Hepatocyte (in vitro differentiated cells): Measurements from ENCODE around the gene GPR156. TPM values are rescaled to one million over a fixed set of nuclear protein-coding genes. Genes with fewer than 3 reads are reported as not detected.

Experiments used
- DNase-seq: peaks from one replicate; pipeline ENCODE4 v3.0.0-alpha.2; 2016; ENCODE audit warnings: low spot score
- H2AFZ ChIP-seq: fragments of 200-600 bp; sonication (generic); 2 replicates; pipeline ENCODE4 v1.6.0; 2016; ENCODE audit warnings: antibody characterized with exemption, mild to moderate bottlenecking
- H3K27ac ChIP-seq: fragments of 200-600 bp; sonication (generic); 2 replicates; pipeline ENCODE4 v1.5.1; 2016; ENCODE audit warnings: mild to moderate bottlenecking
- H3K27me3 ChIP-seq: fragments of 200-600 bp; sonication (generic); 2 replicates; pipeline ENCODE4 v1.6.1; 2016
- H3K36me3 ChIP-seq: fragments of 200-600 bp; sonication (generic); replicated peaks from 2 replicates; pipeline ENCODE4 v1.5.1; 2016; ENCODE audit warnings: low read depth; ENCODE audit not compliant: insufficient read depth
- H3K4me1 ChIP-seq: fragments of 200-600 bp; sonication (generic); 2 replicates; pipeline ENCODE4 v1.5.1; 2016; ENCODE audit warnings: mild to moderate bottlenecking, moderate library complexity; ENCODE audit not compliant: insufficient read depth
- H3K4me2 ChIP-seq: fragments of 200-600 bp; sonication (generic); 2 replicates; pipeline ENCODE4 v1.6.0; 2016
- H3K4me3 ChIP-seq: fragments of 200-600 bp; sonication (generic); 2 replicates; pipeline ENCODE4 v1.5.1; 2016; ENCODE audit warnings: mild to moderate bottlenecking
- H3K79me2 ChIP-seq: fragments of 200-600 bp; sonication (generic); 2 replicates; pipeline ENCODE4 v1.6.0; 2017; ENCODE audit warnings: mild to moderate bottlenecking
- H3K9me2 ChIP-seq: fragments of 200-600 bp; sonication (generic); replicated peaks from 2 replicates; pipeline ENCODE4 v1.6.0; 2017; ENCODE audit warnings: mild to moderate bottlenecking; ENCODE audit not compliant: insufficient read depth
- H3K9me3 ChIP-seq: fragments of 200-600 bp; sonication (generic); 2 replicates; pipeline ENCODE4 v1.5.1; 2016; ENCODE audit warnings: low read depth, mild to moderate bottlenecking
- H4K20me1 ChIP-seq: fragments of 200-600 bp; sonication (generic); 2 replicates; pipeline ENCODE4 v1.6.0; 2016; ENCODE audit warnings: mild to moderate bottlenecking; ENCODE audit not compliant: insufficient read depth, poor library complexity, severe bottlenecking
- CTCF ChIP-seq: fragments of 200-600 bp; sonication (generic); IDR thresholded peaks from 2 replicates; pipeline ENCODE4 v1.5.1; 2016; ENCODE audit warnings: antibody characterized with exemption, mild to moderate bottlenecking; ENCODE audit not compliant: poor library complexity
- EZH2 ChIP-seq: fragments of 200-600 bp; sonication (generic); IDR thresholded peaks from 2 replicates; pipeline ENCODE4 v1.6.1; 2016; ENCODE audit warnings: antibody characterized with exemption, mild to moderate bottlenecking, borderline replicate concordance
- EZH2phosphoT487 ChIP-seq: fragments of 200-600 bp; sonication (generic); IDR thresholded peaks from one replicate; pipeline ENCODE4 v1.6.1; 2018; ENCODE audit warnings: antibody characterized with exemption, mild to moderate bottlenecking, low read depth, moderate library complexity; ENCODE audit not compliant: unreplicated experiment, severe bottlenecking
- WGBS: methylation state at CpG from one replicate; pipeline ENCODE4 v1.1.6; 2016; ENCODE audit warnings: low lambda C conversion rate; ENCODE audit errors: missing lambda C conversion rate; 5-methylcytosine and 5-hydroxymethylcytosine counted together
- polyA plus RNA-seq: library from polyadenylated mRNA; unstranded; fragments of >200 nt; fragmentation: Nextera tagmentation; extraction: Ambion mirVana; gene quantifications from 2 replicates; pipeline ENCODE4 v1.2.1, GENCODE V29; 2016
- total RNA-seq: library from RNA; depleted of rRNA; stranded (reverse); fragments of >200 nt; gene quantifications from 2 replicates; pipeline ENCODE4 v1.2.3, GENCODE V29; 2014

The GPR156 gene
- total and polyA plus RNA-seq, 2 experiments from 2014 or later = 0.27 to 0.80 TPM

GRCh38 chr3:120161902-120162301 lies 123.1 kb downstream of the GPR156 start:
- Histone ChIP-seq H4K20me1 (no peaks in the 10 kb centered on the region), H3K79me2 (no peaks in the 10 kb centered on the region), H3K4me1 (peaks cover 21% of the 10 kb centered on the region), H3K9me2 (no peaks in the 10 kb centered on the region), H3K36me3 (no peaks in the 10 kb centered on the region), H3K27ac (no peak overlapping the region), H2AFZ (no peak overlapping the region), H3K4me3 (no peak overlapping the region), H3K9me3 (no peaks in the 10 kb centered on the region), H3K27me3 (no peaks in the 10 kb centered on the region), H3K4me2 (no peak overlapping the region)
- DNase-seq = no peak
- TF ChIP-seq EZH2 (no peak), EZH2phosphoT487 (no peak), CTCF (no peak)
- WGBS = 96% methylated on average over 3 of the region's 3 CpGs

GRCh38 chr3:120160050-120160449 lies 125.0 kb downstream of the GPR156 start:
- no peaks in the 10 kb centered on the region for H3K9me2 ChIP-seq
- peaks cover 21% of the 10 kb centered on the region for H3K4me1 ChIP-seq
- no peaks in the 10 kb centered on the region for H3K79me2 ChIP-seq
- 33% methylated on average over 1 of the region's 1 CpG for WGBS
- TF ChIP-seq EZH2 (no peak), CTCF (no peak), EZH2phosphoT487 (no peak)
- peaks cover 3% of the 10 kb centered on the region for H3K9me3 ChIP-seq
- H4K20me1 ChIP-seq = no peaks in the 10 kb centered on the region
- no peak overlapping the region for H3K4me3 ChIP-seq
- no peaks in the 10 kb centered on the region for H3K36me3 ChIP-seq
- no peak overlapping the region for H2AFZ ChIP-seq
- H3K27me3 ChIP-seq = no peaks in the 10 kb centered on the region
- no peak overlapping the region for H3K4me2 ChIP-seq
- H3K27ac ChIP-seq = peak overlapping the region; percentile 22
- DNase-seq = peak; percentile 76

- no peak overlapping the region for H3K27ac ChIP-seq
- H3K9me3 ChIP-seq = peaks cover 3% of the 10 kb centered on the region
- no peak for TF ChIP-seq EZH2phosphoT487
- no peaks in the 10 kb centered on the region for H3K36me3 ChIP-seq
- no peaks in the 10 kb centered on the region for H4K20me1 ChIP-seq
- no peak overlapping the region for H2AFZ ChIP-seq
- no peaks in the 10 kb centered on the region for H3K27me3 ChIP-seq
- no peaks in the 10 kb centered on the region for H3K79me2 ChIP-seq
- 95% methylated on average over 5 of the region's 5 CpGs for WGBS
- DNase-seq = no peak
- no peak overlapping the region for H3K4me3 ChIP-seq
- H3K4me1 ChIP-seq = peaks cover 9% of the 10 kb centered on the region
- H3K9me2 ChIP-seq = no peaks in the 10 kb centered on the region
- H3K4me2 ChIP-seq = no peak overlapping the region
Observed at GRCh38 chr3:120157681-120158080, 127.3 kb downstream of the GPR156 start.

GRCh38 chr3:120157113-120157512 lies 127.9 kb downstream of the GPR156 start:
- Histone ChIP-seq H3K27ac (no peak overlapping the region), H4K20me1 (no peaks in the 10 kb centered on the region), H3K9me3 (peaks cover 3% of the 10 kb centered on the region), H3K36me3 (no peaks in the 10 kb centered on the region), H3K79me2 (no peaks in the 10 kb centered on the region), H3K4me2 (no peak overlapping the region), H3K9me2 (no peaks in the 10 kb centered on the region), H3K4me3 (no peak overlapping the region), H3K4me1 (peaks cover 9% of the 10 kb centered on the region), H2AFZ (no peak overlapping the region), H3K27me3 (no peaks in the 10 kb centered on the region)
- 78% methylated on average over 3 of the region's 3 CpGs for WGBS
- no peak for DNase-seq
- TF ChIP-seq CTCF = no peak
- TF ChIP-seq EZH2 = no peak
- no peak for TF ChIP-seq EZH2phosphoT487
